GM23338 (cell line): Measurements from ENCODE around the gene CCDC97. TPM values are rescaled to one million over a fixed set of nuclear protein-coding genes. Genes with fewer than 3 reads are reported as not detected.

Experiments
- ATAC-seq: fragments of 200-7000 bp; cut with Tn5 transposase; 3 replicates; pipeline ENCODE4 v1.9.1; 2020
- DNase-seq: peaks from one replicate; pipeline ENCODE4 v3.0.0-alpha.2; 2015; ENCODE audit warnings: low spot score
- H2AFZ ChIP-seq: fragments of 200-600 bp; sonication (generic); 2 replicates; pipeline ENCODE4 v1.8.0; 2016; ENCODE audit warnings: antibody characterized with exemption, mild to moderate bottlenecking, moderate library complexity
- H3F3A ChIP-seq: fragments of 200-600 bp; sonication (generic); replicated peaks from 2 replicates; pipeline ENCODE4 v1.8.0; 2017; ENCODE audit warnings: antibody characterized with exemption, mixed run types, low read depth
- H3K27ac ChIP-seq: fragments of 200-600 bp; sonication (generic); 2 replicates; pipeline ENCODE4 v1.6.1; 2016; ENCODE audit warnings: low read depth
- H3K27me3 ChIP-seq: fragments of 200-600 bp; sonication (generic); 2 replicates; pipeline ENCODE4 v1.8.0; 2016; ENCODE audit warnings: mild to moderate bottlenecking, mixed run types, moderate library complexity; ENCODE audit not compliant: insufficient read depth
- H3K36me3 ChIP-seq: fragments of 200-600 bp; sonication (generic); 2 replicates; pipeline ENCODE4 v1.8.0; 2016; ENCODE audit warnings: mild to moderate bottlenecking; ENCODE audit not compliant: insufficient read depth
- H3K4me1 ChIP-seq: fragments of 200-600 bp; sonication (generic); 2 replicates; pipeline ENCODE4 v1.8.0; 2016; ENCODE audit warnings: mild to moderate bottlenecking, moderate library complexity; ENCODE audit not compliant: insufficient read depth
- H3K4me2 ChIP-seq: fragments of 200-600 bp; sonication (generic); 2 replicates; pipeline ENCODE4 v1.7.1; 2017; ENCODE audit warnings: mixed run types
- H3K4me3 ChIP-seq: fragments of 200-600 bp; sonication (generic); 2 replicates; pipeline ENCODE4 v1.6.1; 2016; ENCODE audit warnings: mixed run types
- H3K79me2 ChIP-seq: fragments of 200-600 bp; sonication (generic); replicated peaks from 2 replicates; pipeline ENCODE4 v1.8.0; 2017; ENCODE audit warnings: mild to moderate bottlenecking; ENCODE audit not compliant: insufficient read depth
- H3K9me2 ChIP-seq: fragments of 200-600 bp; sonication (generic); 2 replicates; pipeline ENCODE4 v1.8.0; 2017; ENCODE audit not compliant: insufficient read depth
- H4K20me1 ChIP-seq: fragments of 200-600 bp; sonication (generic); replicated peaks from 2 replicates; pipeline ENCODE4 v1.8.0; 2017; ENCODE audit warnings: mild to moderate bottlenecking; ENCODE audit not compliant: insufficient read depth
- H3K27ac Mint-ChIP-seq: 2 replicates; pipeline ENCODE4 v1.8.0; 2020; ENCODE audit warnings: inconsistent platforms, mild to moderate bottlenecking, moderate library complexity, mixed read lengths
- H3K27me3 Mint-ChIP-seq: 3 replicates; pipeline ENCODE4 v1.8.0; 2022; ENCODE audit warnings: low read depth, mild to moderate bottlenecking, moderate library complexity, mixed read lengths, inconsistent platforms; ENCODE audit not compliant: insufficient read depth, poor library complexity
- H3K36me3 Mint-ChIP-seq: 3 replicates; pipeline ENCODE4 v1.8.0; 2021; ENCODE audit warnings: low read depth, mild to moderate bottlenecking, inconsistent platforms, moderate library complexity, mixed read lengths
- H3K4me1 Mint-ChIP-seq: 3 replicates; pipeline ENCODE4 v1.8.0; 2020; ENCODE audit warnings: mild to moderate bottlenecking, inconsistent platforms, mixed read lengths
- H3K4me3 Mint-ChIP-seq: 3 replicates; pipeline ENCODE4 v1.8.0; 2021; ENCODE audit warnings: moderate library complexity, mild to moderate bottlenecking, inconsistent platforms, mixed read lengths
- H3K9me3 Mint-ChIP-seq: 3 replicates; pipeline ENCODE4 v1.8.0; 2020; ENCODE audit warnings: moderate library complexity, mild to moderate bottlenecking, inconsistent platforms, mixed read lengths
- CTCF ChIP-seq, 2 experiments: fragments of 200-600 bp in 1 of 2; sonication (generic) in 1 of 2; conservative IDR thresholded peaks; 2 replicates each; pipeline versions ENCODE4 v1.5.1 to v1.6.1; 2016 to 2017; ENCODE audit warnings: antibody characterized with exemption in 2 of 2, low read depth in 2 of 2, mild to moderate bottlenecking in 2 of 2, moderate library complexity in 1 of 2
- ETS1 ChIP-seq: IDR thresholded peaks from 2 replicates; pipeline ENCODE4 v1.6.1; 2016; ENCODE audit warnings: antibody characterized with exemption
- EZH2phosphoT487 ChIP-seq: fragments of 200-600 bp; sonication (generic); IDR thresholded peaks from one replicate; pipeline ENCODE4 v1.8.1; 2018; ENCODE audit warnings: antibody characterized with exemption; ENCODE audit not compliant: unreplicated experiment
- JUNB ChIP-seq: IDR thresholded peaks from one replicate; pipeline ENCODE4 v1.6.1; 2016; ENCODE audit warnings: antibody characterized with exemption; ENCODE audit not compliant: unreplicated experiment
- NANOG ChIP-seq: IDR thresholded peaks from 2 replicates; pipeline ENCODE4 v1.6.1; 2016; ENCODE audit warnings: antibody characterized with exemption, borderline replicate concordance
- POLR2AphosphoS5 ChIP-seq: IDR thresholded peaks from 2 replicates; pipeline ENCODE4 v1.6.1; 2016; ENCODE audit warnings: antibody characterized with exemption, low read depth
- REST ChIP-seq: IDR thresholded peaks from one replicate; pipeline ENCODE4 v1.6.1; 2018; ENCODE audit warnings: antibody characterized with exemption; ENCODE audit not compliant: unreplicated experiment
- STAT1 ChIP-seq: IDR thresholded peaks from one replicate; pipeline ENCODE4 v1.6.1; 2016; ENCODE audit warnings: antibody characterized with exemption; ENCODE audit not compliant: unreplicated experiment
- polyA plus RNA-seq: library from polyadenylated mRNA; unstranded; fragments of >200 nt; fragmentation: Nextera tagmentation; extraction: Ambion mirVana; gene quantifications from 2 replicates; pipeline ENCODE4 v1.2.1, GENCODE V29; 2016
- total RNA-seq: library from RNA; depleted of rRNA; stranded (reverse); fragments of >200 nt; shearing (Covaris generic); gene quantifications from 2 replicates; pipeline ENCODE4 v1.2.3, GENCODE V29; 2014

The CCDC97 gene
- total and polyA plus RNA-seq, 2 experiments from 2014 or later: 8.0 to 11.0 TPM

GRCh38 chr19:41339936-41340335 lies 30.0 kb downstream of the CCDC97 start:
- H3K36me3 ChIP-seq: no peaks in the 10 kb centered on the region
- peaks cover 7% of the 10 kb centered on the region for H3K27me3 Mint-ChIP-seq
- H3K4me1 ChIP-seq: no peaks in the 10 kb centered on the region
- no peaks in the 10 kb centered on the region for H4K20me1 ChIP-seq
- no peak overlapping the region for H3K27ac Mint-ChIP-seq
- H3K4me3 Mint-ChIP-seq: no peak overlapping the region
- no peaks in the 10 kb centered on the region for H3F3A ChIP-seq
- DNase-seq (peak; percentile 36), ATAC-seq (no peak)
- no peak for TF ChIP-seq NANOG
- TF ChIP-seq REST: no peak
- TF ChIP-seq EZH2phosphoT487: no peak
- TF ChIP-seq STAT1: no peak
- TF ChIP-seq POLR2AphosphoS5: no peak
- TF ChIP-seq ETS1: no peak
- TF ChIP-seq JUNB: no peak
- no peak overlapping the region for H3K4me3 ChIP-seq
- no peak overlapping the region for H3K4me2 ChIP-seq
- H3K9me2 ChIP-seq: no peaks in the 10 kb centered on the region
- H2AFZ ChIP-seq: no peak overlapping the region
- H3K27me3 ChIP-seq: no peaks in the 10 kb centered on the region
- H3K9me3 Mint-ChIP-seq: no peaks in the 10 kb centered on the region
- H3K4me1 Mint-ChIP-seq: no peaks in the 10 kb centered on the region
- H3K79me2 ChIP-seq: no peaks in the 10 kb centered on the region
- no peaks in the 10 kb centered on the region for H3K36me3 Mint-ChIP-seq
- no peak overlapping the region for H3K27ac ChIP-seq

- Mint-ChIP-seq H3K4me1 (no peaks in the 10 kb centered on the region), H3K9me3 (no peaks in the 10 kb centered on the region), H3K4me3 (no peak overlapping the region), H3K27ac (no peak overlapping the region), H3K36me3 (no peaks in the 10 kb centered on the region), H3K27me3 (peaks cover 7% of the 10 kb centered on the region)
- DNase-seq (peak; percentile 65), ATAC-seq (peak; percentile 95)
- Histone ChIP-seq H3K4me3 (no peak overlapping the region), H3F3A (no peaks in the 10 kb centered on the region), H3K79me2 (no peaks in the 10 kb centered on the region), H3K36me3 (no peaks in the 10 kb centered on the region), H3K4me2 (no peak overlapping the region), H3K4me1 (no peaks in the 10 kb centered on the region), H3K27me3 (no peaks in the 10 kb centered on the region), H4K20me1 (no peaks in the 10 kb centered on the region), H3K27ac (no peak overlapping the region), H2AFZ (no peak overlapping the region), H3K9me2 (no peaks in the 10 kb centered on the region)
- peak; percentile 41 to 80; a peak in 3 of 4 replicates for TF ChIP-seq CTCF (conservative IDR thresholded peaks at IDR 0.05; ENCODE audit: low read depth in 2 of 2)
- no peak for TF ChIP-seq STAT1
Measured at GRCh38 chr19:41341669-41342490, 31.9 kb downstream of the CCDC97 start.
